ENCODE results near the gene KCNA2. TPM values are rescaled to one million over a fixed set of nuclear protein-coding genes. Genes with fewer than 3 reads are reported as not detected.

The KCNA2 gene
- total RNA-seq, 1 donor from 2014 or later: 0.04 TPM

DNA sequence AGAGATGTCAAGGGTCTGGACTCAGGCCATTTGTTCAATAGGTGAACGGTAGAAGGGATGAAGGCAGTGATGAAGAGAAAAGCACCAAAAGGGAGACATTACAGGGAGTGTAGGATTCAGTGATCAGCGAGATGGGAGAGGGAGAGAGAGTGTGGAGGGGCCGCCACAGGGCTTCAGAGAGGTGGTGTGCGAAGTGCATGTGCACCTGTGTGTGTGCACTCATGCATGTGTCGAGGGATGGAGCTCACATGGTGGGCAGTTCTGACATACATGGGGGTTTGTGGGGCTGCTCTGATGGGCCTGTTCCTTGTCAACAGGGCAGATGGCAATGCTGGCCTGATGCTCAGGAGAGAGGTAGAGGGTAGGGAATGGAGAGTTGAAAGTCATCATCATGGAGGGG is 11.4 kb upstream of the KCNA2 start:
- Histone ChIP-seq H3K79me2 (ENCODE audit: low read depth) (no peaks in the 10 kb centered on the region), H3K27me3 (peaks cover 88% of the 10 kb centered on the region), H4K20me1 (ENCODE audit: low read depth) (peaks cover 5% of the 10 kb centered on the region), H3K9ac (no peak overlapping the region), H3F3A (ENCODE audit: low read depth) (no peaks in the 10 kb centered on the region), H3K4me2 (no peak overlapping the region), H3K4me3 (no peak overlapping the region), H3K4me1 (peaks cover 5% of the 10 kb centered on the region), H3K27ac (no peak overlapping the region), H3K36me3 (no peaks in the 10 kb centered on the region), H2AFZ (replicated peaks) (no peak overlapping the region), H3K9me3 (ENCODE audit: low read depth) (no peaks in the 10 kb centered on the region)
- DNase-seq (ENCODE audit: low spot score): no peak
- H3K36me3 Mint-ChIP-seq: no peaks in the 10 kb centered on the region
- no peak overlapping the region for H3K4me3 Mint-ChIP-seq
- TF ChIP-seq CTCF (IDR thresholded peaks at IDR 0.05): no peak
- no peak for TF ChIP-seq EZH2 (IDR thresholded peaks at IDR 0.05)
- TF ChIP-seq EZH2phosphoT487 (IDR thresholded peaks at IDR 0.05): no peak
- H3K4me1 Mint-ChIP-seq: peaks cover 10% of the 10 kb centered on the region
- no peak overlapping the region for H3K27ac Mint-ChIP-seq
- no peaks in the 10 kb centered on the region for H3K9me3 Mint-ChIP-seq
- peaks cover 25% of the 10 kb centered on the region for H3K27me3 Mint-ChIP-seq (ENCODE audit: insufficient read depth, low read depth)

- DNase-seq (ENCODE audit: low spot score): no peak
- H3K27me3 ChIP-seq: peaks cover 88% of the 10 kb centered on the region
- peaks cover 5% of the 10 kb centered on the region for H3K4me1 ChIP-seq
- no peaks in the 10 kb centered on the region for H3K79me2 ChIP-seq (ENCODE audit: low read depth)
- H3K9me3 ChIP-seq (ENCODE audit: low read depth): no peaks in the 10 kb centered on the region
- no peak overlapping the region for H3K4me3 ChIP-seq
- no peak overlapping the region for H3K27ac ChIP-seq
- no peak overlapping the region for H3K4me2 ChIP-seq
- H4K20me1 ChIP-seq (ENCODE audit: low read depth): peaks cover 5% of the 10 kb centered on the region
- H3K27me3 Mint-ChIP-seq (ENCODE audit: insufficient read depth, low read depth): peaks cover 26% of the 10 kb centered on the region
- H3K27ac Mint-ChIP-seq: no peak overlapping the region
- peaks cover 10% of the 10 kb centered on the region for H3K4me1 Mint-ChIP-seq
- no peaks in the 10 kb centered on the region for H3K9me3 Mint-ChIP-seq
- H3K4me3 Mint-ChIP-seq: no peak overlapping the region
- no peaks in the 10 kb centered on the region for H3F3A ChIP-seq (ENCODE audit: low read depth)
- H3K36me3 ChIP-seq: no peaks in the 10 kb centered on the region
- no peak overlapping the region for H3K9ac ChIP-seq
- H2AFZ ChIP-seq (replicated peaks): no peak overlapping the region
- TF ChIP-seq CTCF (IDR thresholded peaks at IDR 0.05) (no peak), EZH2 (IDR thresholded peaks at IDR 0.05) (no peak), EZH2phosphoT487 (IDR thresholded peaks at IDR 0.05) (no peak)
- no peaks in the 10 kb centered on the region for H3K36me3 Mint-ChIP-seq
These were observed 11.0 kb upstream of the KCNA2 start for GRCh38 chr1:110617116-110617515.

GRCh38 chr1:110616587-110616986 is 10.4 kb upstream of the KCNA2 start:
- Mint-ChIP-seq H3K4me3 (no peak overlapping the region), H3K9me3 (no peaks in the 10 kb centered on the region), H3K27me3 (ENCODE audit: insufficient read depth, low read depth) (peaks cover 26% of the 10 kb centered on the region), H3K27ac (no peak overlapping the region), H3K36me3 (no peaks in the 10 kb centered on the region), H3K4me1 (peaks cover 10% of the 10 kb centered on the region)
- H3F3A ChIP-seq (ENCODE audit: low read depth): no peaks in the 10 kb centered on the region
- H3K4me2 ChIP-seq: no peak overlapping the region
- H3K27me3 ChIP-seq: peaks cover 88% of the 10 kb centered on the region
- no peaks in the 10 kb centered on the region for H3K36me3 ChIP-seq
- H3K79me2 ChIP-seq (ENCODE audit: low read depth): no peaks in the 10 kb centered on the region
- no peak for TF ChIP-seq CTCF (IDR thresholded peaks at IDR 0.05)
- no peak for TF ChIP-seq EZH2 (IDR thresholded peaks at IDR 0.05)
- DNase-seq (ENCODE audit: low spot score): no peak
- H3K9me3 ChIP-seq (ENCODE audit: low read depth): no peaks in the 10 kb centered on the region
- H3K4me1 ChIP-seq: peaks cover 5% of the 10 kb centered on the region
- no peak overlapping the region for H2AFZ ChIP-seq (replicated peaks)
- H3K9ac ChIP-seq: no peak overlapping the region
- H4K20me1 ChIP-seq (ENCODE audit: low read depth): peaks cover 5% of the 10 kb centered on the region
- H3K4me3 ChIP-seq: no peak overlapping the region
- no peak overlapping the region for H3K27ac ChIP-seq

Measured in neural progenitor cell (in vitro differentiated cells).